MM.1S (cell line): Measurements from ENCODE around the gene KANK4.

Experiments used
- DNase-seq: peaks from one replicate; pipeline ENCODE4 v3.0.0-alpha.2; 2015
- H2AFZ ChIP-seq: fragments of 300-600 bp; sonication (generic); 2 replicates; pipeline ENCODE4 v1.6.0; 2016; ENCODE audit warnings: antibody characterized with exemption, low read length
- H3F3A ChIP-seq: fragments of 300-600 bp; sonication (generic); 2 replicates; pipeline ENCODE4 v1.6.1; 2016; ENCODE audit warnings: mild to moderate bottlenecking, antibody characterized with exemption, low read length, moderate library complexity, mixed read lengths; ENCODE audit not compliant: insufficient read depth
- H3K27ac ChIP-seq: fragments of 300-600 bp; sonication (generic); 2 replicates; pipeline ENCODE4 v1.5.1; 2016; ENCODE audit warnings: mild to moderate bottlenecking, low read length
- H3K27me3 ChIP-seq: fragments of 300-600 bp; sonication (generic); replicated peaks from 2 replicates; pipeline ENCODE4 v1.6.0; 2016; ENCODE audit warnings: low read length; ENCODE audit not compliant: insufficient read depth
- H3K36me3 ChIP-seq: fragments of 300-600 bp; sonication (generic); replicated peaks from 2 replicates; pipeline ENCODE4 v1.6.1; 2016; ENCODE audit warnings: mild to moderate bottlenecking, low read length, mixed read lengths; ENCODE audit not compliant: insufficient read depth
- H3K4me1 ChIP-seq: fragments of 300-600 bp; sonication (generic); 2 replicates; pipeline ENCODE4 v1.6.1; 2016; ENCODE audit warnings: low read length, mixed read lengths
- H3K4me2 ChIP-seq: fragments of 300-600 bp; sonication (generic); 2 replicates; pipeline ENCODE4 v1.6.0; 2016; ENCODE audit warnings: low read depth, low read length
- H3K4me3 ChIP-seq: fragments of 300-600 bp; sonication (generic); 2 replicates; pipeline ENCODE4 v1.5.1; 2016; ENCODE audit warnings: low read length, mixed read lengths
- H3K79me2 ChIP-seq: fragments of 300-600 bp; sonication (generic); 2 replicates; pipeline ENCODE4 v1.6.1; 2016; ENCODE audit warnings: mixed run types, low read length, mixed read lengths
- H3K9ac ChIP-seq: fragments of 300-600 bp; sonication (generic); 2 replicates; pipeline ENCODE4 v1.6.1; 2016; ENCODE audit warnings: low read length, mixed read lengths
- H3K9me2 ChIP-seq: fragments of 300-600 bp; sonication (generic); replicated peaks from 2 replicates; pipeline ENCODE4 v1.6.1; 2016; ENCODE audit warnings: mild to moderate bottlenecking, low read length, mixed read lengths; ENCODE audit not compliant: insufficient read depth
- H3K9me3 ChIP-seq: fragments of 300-600 bp; sonication (generic); replicated peaks from 2 replicates; pipeline ENCODE4 v1.6.1; 2016; ENCODE audit warnings: mild to moderate bottlenecking, low read length, mixed read lengths; ENCODE audit not compliant: insufficient read depth
- H4K20me1 ChIP-seq: fragments of 300-600 bp; sonication (generic); 2 replicates; pipeline ENCODE4 v1.6.1; 2016; ENCODE audit warnings: mild to moderate bottlenecking, low read length, moderate library complexity, mixed read lengths; ENCODE audit not compliant: insufficient read depth
- CTCF ChIP-seq: fragments of 300-600 bp; sonication (generic); IDR thresholded peaks from 2 replicates; pipeline ENCODE4 v1.5.1; 2016; ENCODE audit warnings: antibody characterized with exemption, low read length, mixed read lengths
- EZH2 ChIP-seq: fragments of 300-600 bp; sonication (generic); optimal IDR thresholded peaks from 2 replicates; pipeline ENCODE3; 2017; ENCODE audit warnings: low read depth, mild to moderate bottlenecking, antibody characterized with exemption, low read length, mixed read lengths
- EZH2phosphoT487 ChIP-seq: fragments of 300-600 bp; sonication (generic); IDR thresholded peaks from 2 replicates; pipeline ENCODE4 v1.6.1; 2018; ENCODE audit warnings: antibody characterized with exemption, low read length

The KANK4 gene

GRCh38 chr1:62364721-62365120 lies 45.5 kb upstream of the KANK4 start:
- Histone ChIP-seq H3K9me2 (no peaks in the 10 kb centered on the region), H4K20me1 (no peaks in the 10 kb centered on the region), H3K4me3 (no peak overlapping the region), H3K9me3 (no peaks in the 10 kb centered on the region), H2AFZ (no peak overlapping the region), H3F3A (no peaks in the 10 kb centered on the region), H3K36me3 (no peaks in the 10 kb centered on the region), H3K4me2 (no peak overlapping the region), H3K27ac (no peak overlapping the region), H3K4me1 (no peaks in the 10 kb centered on the region), H3K9ac (no peak overlapping the region), H3K27me3 (no peaks in the 10 kb centered on the region), H3K79me2 (no peaks in the 10 kb centered on the region)
- DNase-seq = no peak
- TF ChIP-seq EZH2phosphoT487 = no peak
- no peak for TF ChIP-seq CTCF
- TF ChIP-seq EZH2 = no peak

DNA sequence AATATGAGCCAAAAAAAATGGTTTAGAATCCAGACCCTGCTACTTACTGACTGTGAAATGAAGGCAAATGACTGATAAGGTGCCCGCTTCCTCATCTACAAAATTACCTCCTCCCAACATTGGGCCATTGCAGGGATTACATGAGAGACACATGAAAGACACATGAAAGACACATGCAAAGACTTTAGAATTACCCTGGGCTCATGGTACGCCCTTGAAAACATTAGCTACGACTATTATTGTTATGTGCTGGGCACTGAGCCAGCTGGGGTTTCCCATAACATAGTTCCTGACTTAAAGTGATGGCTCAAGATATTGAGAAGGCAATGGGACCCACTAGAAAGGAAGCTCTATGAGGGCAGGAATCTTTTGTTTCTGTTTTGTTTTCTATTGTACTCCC lies 43.7 kb upstream of the KANK4 start:
- DNase-seq = no peak
- no peak overlapping the region for H3K4me3 ChIP-seq
- no peaks in the 10 kb centered on the region for H3K9me2 ChIP-seq
- no peaks in the 10 kb centered on the region for H3K4me1 ChIP-seq
- no peak overlapping the region for H3K27ac ChIP-seq
- H3F3A ChIP-seq = no peaks in the 10 kb centered on the region
- H3K9ac ChIP-seq = no peak overlapping the region
- TF ChIP-seq EZH2 = no peak
- TF ChIP-seq CTCF = no peak
- no peak for TF ChIP-seq EZH2phosphoT487
- H3K4me2 ChIP-seq = no peak overlapping the region
- no peaks in the 10 kb centered on the region for H4K20me1 ChIP-seq
- no peaks in the 10 kb centered on the region for H3K79me2 ChIP-seq
- H3K36me3 ChIP-seq = no peaks in the 10 kb centered on the region
- H2AFZ ChIP-seq = no peak overlapping the region
- H3K27me3 ChIP-seq = no peaks in the 10 kb centered on the region
- no peaks in the 10 kb centered on the region for H3K9me3 ChIP-seq

DNA sequence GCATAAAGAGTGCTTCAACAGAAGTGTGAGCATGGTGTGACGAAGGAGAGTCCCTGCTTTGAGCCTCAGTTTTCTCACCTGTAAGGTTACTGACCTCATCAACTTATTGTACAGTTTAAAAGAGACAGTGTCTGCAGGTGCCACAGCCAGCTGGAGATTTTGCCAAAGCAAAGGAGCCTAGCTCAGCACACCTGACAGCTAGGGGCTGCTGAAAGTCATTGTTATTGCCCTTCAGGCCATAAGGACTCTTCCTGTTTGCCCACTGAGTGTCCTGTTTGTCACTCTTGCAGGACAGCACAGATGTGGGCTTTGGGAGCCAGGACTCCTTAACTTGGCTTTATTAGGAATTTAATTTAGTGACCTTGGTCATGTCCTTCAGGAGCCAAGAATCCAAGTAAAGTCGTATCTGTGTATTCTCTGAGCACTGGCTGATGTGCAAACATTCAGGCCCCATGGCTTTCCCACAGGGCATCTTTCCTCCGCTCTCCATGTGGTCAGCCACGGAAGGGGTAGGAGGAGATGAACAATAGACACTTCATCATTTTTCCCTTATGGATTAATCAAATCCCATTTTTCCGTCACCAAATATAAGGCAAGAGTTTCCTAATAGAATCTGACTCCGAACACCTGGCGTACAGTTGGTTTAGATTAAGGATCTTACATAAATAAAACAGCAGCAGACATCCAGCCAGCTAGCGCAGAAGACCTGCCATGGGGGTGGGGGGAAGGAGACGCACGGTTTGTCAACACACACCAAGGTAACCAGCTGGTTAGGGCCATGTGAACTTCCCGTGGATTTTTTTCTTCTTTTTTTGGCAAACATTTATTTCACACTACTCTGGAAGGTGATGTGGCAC lies 43.1 kb upstream of the KANK4 start:
- TF ChIP-seq EZH2 (no peak), CTCF (no peak), EZH2phosphoT487 (no peak)

More for the DNA sequence above, 43.1 kb upstream of the KANK4 start:
- no peak for DNase-seq
- H3F3A ChIP-seq = no peaks in the 10 kb centered on the region
- no peak overlapping the region for H3K27ac ChIP-seq
- no peaks in the 10 kb centered on the region for H3K4me1 ChIP-seq
- no peaks in the 10 kb centered on the region for H3K9me3 ChIP-seq
- H3K9ac ChIP-seq = no peak overlapping the region
- no peak overlapping the region for H3K4me3 ChIP-seq
- no peaks in the 10 kb centered on the region for H3K9me2 ChIP-seq
- no peak overlapping the region for H3K4me2 ChIP-seq
- no peaks in the 10 kb centered on the region for H3K36me3 ChIP-seq
- H3K27me3 ChIP-seq = no peaks in the 10 kb centered on the region
- no peaks in the 10 kb centered on the region for H4K20me1 ChIP-seq
- no peaks in the 10 kb centered on the region for H3K79me2 ChIP-seq
- H2AFZ ChIP-seq = no peak overlapping the region
